Activated T-cell treated with anti-CD3 and anti-CD28 coated beads for 4 hours (primary cell): ENCODE measurements around the gene OR8B8.
"Not testable (repeated sequence)": the region's sequence is repeated elsewhere in the genome, so short reads cannot be mapped to it uniquely, and the experiment has no call there.

Source experiments
- DNase-seq: peaks from one replicate; pipeline ENCODE4 v3.0.0-alpha.2; 2020

Gene OR8B8, protein sequence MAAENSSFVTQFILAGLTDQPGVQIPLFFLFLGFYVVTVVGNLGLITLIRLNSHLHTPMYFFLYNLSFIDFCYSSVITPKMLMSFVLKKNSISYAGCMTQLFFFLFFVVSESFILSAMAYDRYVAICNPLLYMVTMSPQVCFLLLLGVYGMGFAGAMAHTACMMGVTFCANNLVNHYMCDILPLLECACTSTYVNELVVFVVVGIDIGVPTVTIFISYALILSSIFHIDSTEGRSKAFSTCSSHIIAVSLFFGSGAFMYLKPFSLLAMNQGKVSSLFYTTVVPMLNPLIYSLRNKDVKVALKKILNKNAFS

GRCh38 chr11:124445646-124446150 lies at the start of gene OR8B8:
OR8B8 (minus strand) TSS chr11:124445696; CDS start chr11:124441085, 4,611 bp downstream.
- DNase-seq = no peak

DNA sequence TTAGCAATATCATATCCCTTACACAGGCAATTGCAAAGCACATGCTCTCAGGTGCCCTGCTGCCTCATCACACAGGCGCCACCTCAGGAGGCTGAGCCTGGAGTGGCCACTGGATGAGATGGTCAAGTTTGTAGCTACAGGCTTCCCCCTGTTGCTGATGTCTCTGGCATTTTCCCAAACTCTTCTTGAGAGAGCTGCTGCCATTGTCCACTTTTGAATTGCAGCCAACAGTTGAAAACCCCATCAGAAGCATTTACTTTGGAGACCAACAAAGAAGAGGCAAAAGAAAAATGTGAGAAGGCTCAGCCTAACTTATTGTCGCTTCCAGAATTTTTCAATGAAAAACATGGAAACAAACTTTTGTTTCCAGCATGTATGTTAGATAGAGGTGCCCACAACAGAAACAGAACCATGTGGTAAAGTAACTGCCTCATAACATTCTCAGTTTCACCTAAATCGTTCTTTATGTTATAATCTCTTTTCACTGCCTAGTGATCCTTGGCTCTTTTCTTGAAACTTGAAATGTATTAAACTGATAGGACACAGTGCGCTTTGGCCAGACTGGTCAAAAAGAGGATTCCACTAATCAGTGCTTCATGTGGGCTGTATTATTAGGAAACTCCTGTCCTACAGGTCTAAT lies 47.6 kb upstream of the OR8B8 start:
- DNase-seq = no peak

- no peak for DNase-seq
Measured at GRCh38 chr11:124483422-124483821, 37.9 kb upstream of the OR8B8 start.

DNA sequence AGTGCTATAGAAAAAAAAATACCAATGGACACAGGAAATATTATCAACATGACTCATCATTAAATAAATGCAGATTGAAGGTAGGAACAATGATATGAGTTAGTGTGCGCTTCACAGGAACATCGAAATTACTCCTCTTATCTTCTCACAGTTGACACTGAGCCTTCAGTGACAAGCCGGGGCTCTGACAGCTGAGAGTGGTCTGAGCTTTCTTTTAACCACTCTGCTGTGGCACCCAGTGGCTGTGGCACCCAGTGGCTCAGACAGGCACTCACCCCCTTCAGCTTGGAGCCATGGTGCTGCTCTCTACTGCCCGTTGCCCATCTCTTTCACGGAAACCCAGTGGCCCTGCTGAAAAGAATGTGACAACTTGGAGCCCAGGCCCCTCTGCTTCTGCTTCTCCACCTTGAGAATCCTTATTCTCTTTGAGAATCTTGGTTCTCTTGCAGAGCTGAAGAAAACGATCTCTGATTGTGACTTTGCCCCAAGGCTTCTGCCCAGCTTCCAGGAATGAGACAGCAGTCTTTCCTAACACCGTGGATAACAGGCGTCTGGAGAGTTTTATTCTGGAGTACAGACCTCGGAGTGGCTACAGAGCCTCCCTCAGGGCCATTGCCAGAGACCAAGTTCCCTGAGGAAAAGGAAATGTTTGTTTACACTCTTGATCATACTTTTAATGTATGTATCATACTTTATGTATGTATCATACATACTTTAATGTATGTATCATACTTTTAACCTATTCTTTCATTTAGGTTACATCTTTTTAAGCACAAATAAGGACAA lies 37.1 kb upstream of the OR8B8 start:
- no peak for DNase-seq

DNA sequence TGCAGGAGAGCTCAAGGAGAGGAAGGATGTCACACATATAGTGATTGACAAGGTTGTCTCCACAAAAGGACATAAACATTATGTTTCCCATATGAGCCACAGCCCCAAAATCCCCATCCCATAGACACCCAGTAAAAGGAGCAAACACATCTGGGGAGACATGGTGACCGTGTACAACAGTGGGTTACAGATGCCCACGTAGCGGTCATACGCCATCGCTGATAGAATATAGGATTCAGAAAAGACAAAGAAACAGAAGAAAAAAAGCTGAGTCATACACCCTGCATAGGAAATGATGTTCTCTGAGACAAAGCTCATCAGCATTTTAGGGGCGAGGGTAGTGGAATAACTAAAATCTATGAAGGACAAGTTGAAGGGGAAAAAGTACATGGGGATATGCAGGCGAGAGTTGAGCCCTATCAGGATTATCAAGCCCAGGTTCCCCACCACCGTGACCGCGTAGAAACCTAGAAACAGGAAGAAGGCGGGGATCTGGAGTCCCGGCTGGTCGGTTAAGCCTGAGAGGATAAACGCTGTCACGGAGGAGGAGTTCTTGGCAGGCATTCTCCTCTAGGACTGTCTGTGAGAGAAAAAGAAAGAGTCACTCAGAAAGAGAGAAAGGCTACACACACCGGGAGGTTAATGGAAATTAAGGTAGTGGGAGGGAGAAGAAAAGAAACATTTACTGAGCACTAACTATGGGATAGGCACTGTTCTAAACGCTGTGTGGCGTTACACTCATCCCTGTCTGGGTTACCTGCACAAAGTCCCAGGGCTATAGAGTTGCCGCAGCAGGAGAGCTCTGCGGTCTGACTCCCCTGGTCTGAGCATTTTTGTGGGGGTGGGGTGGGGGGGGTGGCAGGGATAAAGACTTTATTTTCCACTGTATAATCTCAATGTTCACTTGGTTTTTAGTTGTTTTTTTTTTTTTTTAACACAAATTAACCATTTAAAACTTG lies 36.1 kb upstream of the OR8B8 start:
- no peak for DNase-seq

GRCh38 chr11:124479561-124479960 lies 34.1 kb upstream of the OR8B8 start:
- DNase-seq = no peak

- DNase-seq = no peak
Measured at GRCh38 chr11:124475265-124475664, 29.8 kb upstream of the OR8B8 start.

- DNase-seq = no peak
Measured at GRCh38 chr11:124474779-124475178, 29.3 kb upstream of the OR8B8 start.

GRCh38 chr11:124474079-124474478 lies 28.6 kb upstream of the OR8B8 start:
- DNase-seq = no peak

- no peak for DNase-seq
Measured at GRCh38 chr11:124473476-124473875, 28.0 kb upstream of the OR8B8 start.

- DNase-seq = no peak
Measured at GRCh38 chr11:124470561-124471227, 25.2 kb upstream of the OR8B8 start.

DNA sequence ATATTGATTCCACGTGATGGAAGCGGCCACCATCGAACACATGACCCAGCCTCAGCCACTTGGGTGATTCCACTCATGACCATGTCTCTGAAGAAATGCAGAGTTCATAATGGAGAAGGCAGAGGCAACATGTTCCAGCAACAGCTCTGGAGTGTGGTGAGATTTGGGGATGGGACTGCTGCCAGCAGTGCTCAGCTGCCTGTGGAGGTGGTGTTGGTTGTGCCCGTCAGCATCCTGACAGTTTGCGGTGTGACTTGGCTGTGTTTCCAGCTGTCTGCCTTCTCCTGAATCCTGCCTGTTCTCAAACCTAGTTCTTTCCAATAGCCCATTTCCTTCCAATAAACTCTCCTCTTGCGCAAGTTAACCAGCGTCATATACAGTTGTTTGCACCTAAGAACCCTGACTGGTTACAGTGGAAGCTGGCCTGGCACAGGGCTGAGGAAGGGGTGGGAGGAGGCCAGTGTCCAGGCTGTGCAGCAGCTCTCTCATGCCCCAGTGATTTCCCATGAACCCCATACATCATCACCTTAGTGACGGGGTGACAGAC lies 22.0 kb upstream of the OR8B8 start:
- no peak for DNase-seq

- DNase-seq = no peak
Measured at GRCh38 chr11:124465368-124465767, 19.9 kb upstream of the OR8B8 start.

DNA sequence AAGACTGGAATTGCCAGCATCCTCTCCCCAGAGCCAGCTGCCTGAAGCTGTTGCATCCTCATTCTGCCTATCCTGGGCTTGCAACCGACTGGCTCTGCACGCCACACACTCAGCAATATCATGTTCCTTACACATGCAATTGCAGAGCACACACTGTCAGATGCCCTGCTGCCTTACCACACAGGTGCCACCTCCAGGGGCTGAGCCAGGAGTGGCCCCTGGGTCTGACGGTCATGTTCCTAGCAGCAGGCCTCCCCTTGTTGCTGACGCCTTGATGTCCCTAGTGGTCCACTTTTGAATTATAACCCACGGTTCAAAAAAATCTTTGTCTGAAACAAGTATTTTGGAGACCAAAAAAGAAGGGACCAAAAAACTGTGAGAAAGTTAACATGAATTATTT lies 18.5 kb upstream of the OR8B8 start:
- no peak for DNase-seq

DNA sequence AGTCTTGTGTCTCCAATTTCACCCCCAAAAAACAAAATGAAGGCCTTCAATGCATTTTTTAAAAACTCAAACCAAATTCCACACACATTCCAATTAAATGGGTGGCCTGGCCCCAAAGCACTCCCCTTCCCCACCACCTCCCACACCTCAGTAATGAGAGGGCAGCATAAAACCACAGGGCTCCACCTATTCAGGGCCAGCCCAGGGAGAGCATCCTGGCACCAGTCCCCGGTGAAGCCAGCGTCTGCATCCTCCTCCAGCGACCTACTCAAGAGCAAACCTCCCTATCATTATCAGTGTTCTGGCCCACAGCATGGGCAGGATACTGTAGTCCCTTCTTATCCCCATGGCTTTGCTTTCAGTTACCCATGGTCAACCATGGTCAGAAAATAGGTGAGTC lies 17.8 kb upstream of the OR8B8 start:
- DNase-seq = no peak

GRCh38 chr11:124460459-124460858 lies 15.0 kb upstream of the OR8B8 start:
- no peak for DNase-seq

- DNase-seq = not testable (repeated sequence)
Measured at GRCh38 chr11:124459379-124459778, 13.9 kb upstream of the OR8B8 start.

GRCh38 chr11:124454552-124454951 lies 9.1 kb upstream of the OR8B8 start:
- DNase-seq = no peak

- DNase-seq = no peak
Measured at GRCh38 chr11:124446916-124447315, 1.4 kb upstream of the OR8B8 start.

GRCh38 chr11:124442847-124443246 lies 2.6 kb downstream of the OR8B8 start:
- no peak for DNase-seq

GRCh38 chr11:124442442-124442841 lies 3.1 kb downstream of the OR8B8 start:
- no peak for DNase-seq

DNA sequence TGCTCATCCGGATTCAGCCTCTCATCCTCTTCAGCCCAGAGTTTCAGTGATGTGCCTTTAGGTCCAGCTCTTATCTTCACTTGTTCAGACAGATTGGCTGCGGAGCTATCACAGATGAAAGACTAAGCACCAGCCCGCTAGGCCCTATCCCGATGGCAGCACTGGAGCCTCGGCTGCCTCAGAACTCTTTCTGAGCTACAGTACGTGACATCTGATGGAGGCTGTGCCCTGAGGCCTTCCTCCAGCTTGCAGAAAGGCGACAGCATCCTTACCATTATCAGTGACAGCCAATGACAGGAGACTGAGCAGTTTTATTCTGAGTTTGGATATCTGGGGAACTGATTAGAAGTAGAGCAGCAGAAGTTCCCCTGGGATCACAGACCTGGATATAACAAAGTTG lies 4.0 kb downstream of the OR8B8 start:
- no peak for DNase-seq
